GM18870 (cell line): ENCODE results near the gene WRNIP1.
A peak's percentile ranks its signal among the peaks of the same experiment; 100 is the strongest.
"Not testable (repeated sequence)": the region's sequence is repeated elsewhere in the genome, so short reads cannot be mapped to it uniquely, and the experiment has no call there.

Source experiments
- ATAC-seq: cut with Tn5 transposase; IDR thresholded peaks from one replicate; pipeline ENCODE4 v1.9.1; 2021; ENCODE audit warnings: moderate library complexity; ENCODE audit not compliant: unreplicated experiment

Gene WRNIP1

GRCh38 chr6:2760882-2761842 is 4.0 kb upstream of the WRNIP1 start:
- no peak for ATAC-seq

- not testable (repeated sequence) for ATAC-seq
Measured at GRCh38 chr6:2762868-2763267, 2.3 kb upstream of the WRNIP1 start.

GRCh38 chr6:2763345-2763841 is 1.8 kb upstream of the WRNIP1 start:
- no peak for ATAC-seq

GRCh38 chr6:2763876-2764540 is 1.2 kb upstream of the WRNIP1 start:
- ATAC-seq: no peak

GRCh38 chr6:2764610-2765165 is 505 bp upstream of the WRNIP1 start:
- ATAC-seq: peak; percentile 27

GRCh38 chr6:2765896-2766766 is 938 bp downstream of the WRNIP1 start:
- no peak for ATAC-seq

- no peak for ATAC-seq
Measured at GRCh38 chr6:2766767-2767656, 1.8 kb downstream of the WRNIP1 start.

GRCh38 chr6:2767657-2768524 is 2.7 kb downstream of the WRNIP1 start:
- ATAC-seq: no peak

GRCh38 chr6:2768696-2769095 is 3.5 kb downstream of the WRNIP1 start:
- ATAC-seq: no peak

- no peak for ATAC-seq
Measured at GRCh38 chr6:2770171-2770570, 5.0 kb downstream of the WRNIP1 start.

- ATAC-seq: no peak
Measured at GRCh38 chr6:2771079-2771478, 5.9 kb downstream of the WRNIP1 start.

- no peak for ATAC-seq
Measured at GRCh38 chr6:2772840-2773239, 7.6 kb downstream of the WRNIP1 start.

- ATAC-seq: no peak
Measured at GRCh38 chr6:2773449-2773848, 8.3 kb downstream of the WRNIP1 start.

- no peak for ATAC-seq
Measured at GRCh38 chr6:2775003-2775402, 9.8 kb downstream of the WRNIP1 start.

GRCh38 chr6:2777249-2777648 is 12.1 kb downstream of the WRNIP1 start:
- no peak for ATAC-seq

- ATAC-seq: no peak
Measured at GRCh38 chr6:2780102-2780737, 15.0 kb downstream of the WRNIP1 start.

GRCh38 chr6:2781685-2782355 is 16.6 kb downstream of the WRNIP1 start:
- no peak for ATAC-seq

- no peak for ATAC-seq
Measured at GRCh38 chr6:2782356-2782708, 17.1 kb downstream of the WRNIP1 start.
